22Rv1 (cell line): Measurements from ENCODE around the gene CCDC73.
"Not testable (repeated sequence)": the region's sequence is repeated elsewhere in the genome, so short reads cannot be mapped to it uniquely, and the experiment has no call there.

Experiments
- H3K27ac ChIP-seq: fragments of 450-650 bp; 2 replicates; pipeline ENCODE4 v1.5.1; 2017
- ZFX ChIP-seq: fragments of 450-650 bp; IDR thresholded peaks from 2 replicates; pipeline ENCODE4 v1.6.1; 2017; ENCODE audit warnings: antibody characterized with exemption, borderline replicate concordance
- TF ChIP-seq, protein P1 (sequence below): fragments of 450-650 bp; IDR thresholded peaks from 2 replicates; pipeline ENCODE4 v1.5.1; 2017; ENCODE audit warnings: mild to moderate bottlenecking

CCDC73 gene

DNA sequence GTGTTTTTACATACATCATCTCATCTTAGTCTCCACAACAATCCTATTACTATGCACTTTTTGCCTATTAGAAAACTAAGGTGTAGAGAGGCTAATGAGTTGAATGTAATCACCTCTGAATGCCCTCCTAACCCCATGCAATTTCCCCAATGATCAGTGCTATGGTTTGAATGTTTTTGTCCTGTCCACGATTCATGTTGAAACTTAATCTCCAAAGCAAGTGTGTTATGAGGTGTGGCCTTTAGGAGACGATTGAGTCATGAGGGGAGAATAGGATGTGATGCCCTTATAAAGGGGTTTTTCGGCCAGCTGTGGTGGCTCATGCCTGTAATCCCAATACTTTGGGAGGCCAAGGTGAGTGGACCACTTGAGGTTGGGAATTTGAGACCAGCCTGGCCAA, 2.0 kb upstream of the CCDC73 start:
- no peak for TF ChIP-seq ZFX
- TF ChIP-seq, protein P1, sequence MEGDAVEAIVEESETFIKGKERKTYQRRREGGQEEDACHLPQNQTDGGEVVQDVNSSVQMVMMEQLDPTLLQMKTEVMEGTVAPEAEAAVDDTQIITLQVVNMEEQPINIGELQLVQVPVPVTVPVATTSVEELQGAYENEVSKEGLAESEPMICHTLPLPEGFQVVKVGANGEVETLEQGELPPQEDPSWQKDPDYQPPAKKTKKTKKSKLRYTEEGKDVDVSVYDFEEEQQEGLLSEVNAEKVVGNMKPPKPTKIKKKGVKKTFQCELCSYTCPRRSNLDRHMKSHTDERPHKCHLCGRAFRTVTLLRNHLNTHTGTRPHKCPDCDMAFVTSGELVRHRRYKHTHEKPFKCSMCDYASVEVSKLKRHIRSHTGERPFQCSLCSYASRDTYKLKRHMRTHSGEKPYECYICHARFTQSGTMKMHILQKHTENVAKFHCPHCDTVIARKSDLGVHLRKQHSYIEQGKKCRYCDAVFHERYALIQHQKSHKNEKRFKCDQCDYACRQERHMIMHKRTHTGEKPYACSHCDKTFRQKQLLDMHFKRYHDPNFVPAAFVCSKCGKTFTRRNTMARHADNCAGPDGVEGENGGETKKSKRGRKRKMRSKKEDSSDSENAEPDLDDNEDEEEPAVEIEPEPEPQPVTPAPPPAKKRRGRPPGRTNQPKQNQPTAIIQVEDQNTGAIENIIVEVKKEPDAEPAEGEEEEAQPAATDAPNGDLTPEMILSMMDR: no peak

GRCh38 chr11:32792948-32793475, 1.4 kb downstream of the CCDC73 start:
- TF ChIP-seq, protein P1: peak; percentile 84
- TF ChIP-seq ZFX: no peak
- H3K27ac ChIP-seq: no peak overlapping the region

More for the DNA sequence above, 2.0 kb upstream of the CCDC73 start:
- no peak overlapping the region for H3K27ac ChIP-seq

DNA sequence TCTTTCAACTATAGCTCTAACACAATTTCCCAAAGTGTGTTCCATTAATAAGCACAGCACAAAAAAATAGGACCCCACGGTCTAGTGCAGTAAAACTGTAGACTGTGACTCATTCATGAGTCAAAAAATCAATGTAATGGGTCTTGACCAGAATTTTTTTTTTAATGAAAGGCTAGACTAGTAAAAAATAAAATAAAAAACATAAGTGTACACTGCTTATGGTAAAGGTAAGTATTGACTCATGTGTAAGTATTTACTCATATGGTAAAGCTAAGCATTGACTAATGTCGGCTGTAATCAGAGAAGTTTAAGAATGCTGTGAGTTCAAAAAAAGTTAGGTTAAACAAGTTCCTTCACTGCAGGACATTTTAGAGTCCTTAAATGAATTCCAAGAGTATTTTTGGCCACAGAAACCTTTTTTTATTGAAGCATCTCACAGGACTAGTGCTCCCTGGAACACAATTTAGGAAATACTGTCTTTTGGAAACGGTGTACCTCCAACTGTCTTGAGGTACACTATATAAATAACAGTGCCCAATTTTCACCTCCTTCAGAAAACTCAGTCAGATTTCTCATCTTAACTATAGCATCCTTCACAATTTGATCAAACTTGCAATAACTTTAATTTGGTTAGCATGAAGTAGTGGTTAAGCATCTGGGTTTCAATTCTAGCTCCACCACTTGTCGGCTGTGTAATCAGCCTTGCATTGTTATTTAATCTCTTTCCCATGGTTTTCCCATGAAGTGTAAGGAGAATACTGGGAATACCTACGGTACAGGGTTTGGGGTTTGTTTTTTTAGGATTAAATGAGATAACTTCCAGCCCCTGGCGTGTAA, 2.1 kb downstream of the CCDC73 start:
- TF ChIP-seq, protein P1: no peak
- TF ChIP-seq ZFX: no peak

GRCh38 chr11:32790916-32791315, 3.5 kb downstream of the CCDC73 start:
- TF ChIP-seq, protein P1: no peak
- no peak for TF ChIP-seq ZFX
- no peak overlapping the region for H3K27ac ChIP-seq

More for the DNA sequence above, 2.1 kb downstream of the CCDC73 start:
- no peak overlapping the region for H3K27ac ChIP-seq

- no peak overlapping the region for H3K27ac ChIP-seq
Measured at GRCh38 chr11:32786811-32787210, 7.7 kb downstream of the CCDC73 start.

DNA sequence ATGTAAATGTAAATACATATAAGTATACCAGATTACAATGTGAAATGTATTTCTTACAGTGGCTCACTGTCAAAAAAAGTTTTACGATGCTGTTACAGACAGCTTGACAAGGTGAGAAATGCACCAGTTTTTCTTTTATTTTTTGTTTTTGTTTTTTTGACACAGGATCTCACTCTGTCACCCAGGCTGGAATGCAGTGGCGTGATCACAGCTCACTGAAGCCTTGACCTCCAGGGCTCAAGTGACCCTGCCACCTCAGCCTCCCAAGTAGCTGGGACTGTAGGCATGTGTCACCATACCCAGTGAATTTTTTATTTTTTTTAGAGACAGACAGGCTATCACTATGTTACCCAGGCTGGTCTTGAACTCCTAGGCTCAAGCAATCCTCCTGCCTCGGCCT, 9.2 kb downstream of the CCDC73 start:
- no peak overlapping the region for H3K27ac ChIP-seq
- TF ChIP-seq ZFX: no peak
- TF ChIP-seq, protein P1: no peak

More at GRCh38 chr11:32786811-32787210, 7.7 kb downstream of the CCDC73 start:
- no peak for TF ChIP-seq ZFX
- TF ChIP-seq, protein P1: no peak

DNA sequence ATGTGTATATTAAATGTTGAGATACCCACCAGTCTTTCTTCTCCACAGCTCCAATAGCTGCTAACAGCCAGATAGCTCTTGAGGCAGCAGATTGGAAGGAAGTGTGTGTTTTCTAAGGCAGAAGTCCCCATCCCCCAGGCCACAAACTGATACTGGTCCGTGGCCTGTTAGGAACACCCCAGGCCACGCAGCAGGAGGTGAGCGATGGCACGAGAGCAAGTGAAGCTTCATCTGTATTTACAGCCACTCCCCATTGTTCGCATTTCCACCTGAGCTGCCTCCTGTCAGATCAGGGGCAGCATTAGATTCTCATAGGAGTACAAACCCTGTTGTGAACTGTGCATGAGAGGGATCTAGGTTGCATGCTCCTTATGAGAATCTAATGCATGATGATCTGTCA, 12.7 kb downstream of the CCDC73 start:
- no peak overlapping the region for H3K27ac ChIP-seq
- no peak for TF ChIP-seq ZFX
- TF ChIP-seq, protein P1: no peak

DNA sequence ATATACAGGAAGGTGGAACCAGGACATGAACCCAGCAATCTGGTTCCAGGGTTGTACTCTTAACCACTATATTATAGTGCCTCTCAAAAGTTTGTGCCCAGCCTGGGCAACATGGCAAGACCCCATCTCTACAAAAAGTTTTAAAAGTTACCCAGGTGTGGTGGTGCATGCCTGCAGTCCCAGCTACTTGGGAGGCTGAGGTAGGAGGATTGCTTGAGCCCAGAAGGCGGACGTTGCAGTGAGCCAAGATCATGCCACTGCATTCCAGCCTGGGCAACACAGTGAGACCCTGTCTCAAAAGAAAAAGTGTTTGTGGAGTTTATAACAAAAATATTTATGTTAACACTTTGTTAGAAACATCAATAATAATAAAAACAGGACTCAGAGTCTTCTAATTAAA, 13.6 kb downstream of the CCDC73 start:
- not testable (repeated sequence) for H3K27ac ChIP-seq
